Lower leg skin (tissue), 3 donors: ENCODE measurements around the gene COX7C.

Experiments
- CTCF ChIP-seq, 3 donors: fragments of 450-650 bp; IDR thresholded peaks; one replicate each; pipeline ENCODE4 v1.5.1; 2016; ENCODE audit warnings: antibody characterized with exemption in 3 of 3, mild to moderate bottlenecking in 3 of 3, moderate library complexity in 2 of 3
- POLR2A ChIP-seq, 2 donors: fragments of 450-650 bp; IDR thresholded peaks; one replicate each; pipeline ENCODE4 v1.6.1; 2016 to 2017; ENCODE audit warnings: antibody characterized with exemption in 2 of 2, mild to moderate bottlenecking in 1 of 2, moderate library complexity in 1 of 2

GRCh38 chr5:86617756-86618576, at the start of gene COX7C:
- TF ChIP-seq CTCF (IDR thresholded peaks at IDR 0.05) (no peak), POLR2A (IDR thresholded peaks at IDR 0.05) (peak in 1 of 2 donors; percentile 46)
